Trophoblast cell (in vitro differentiated cells and primary cell): ENCODE results near the gene KRT84.

Experiments used
- DNase-seq, 2 donors: peaks; one replicate each; pipeline ENCODE4 v3.0.0-alpha.2; 2016
- H2AFZ ChIP-seq: 2 replicates; pipeline ENCODE4 v1.6.1; 2013; ENCODE audit warnings: low read length, moderate library complexity, mild to moderate bottlenecking; ENCODE audit not compliant: insufficient read depth, poor library complexity
- H2AK5ac ChIP-seq: 2 replicates; pipeline ENCODE4 v1.6.1; 2013; ENCODE audit warnings: mild to moderate bottlenecking, low read length
- H2BK120ac ChIP-seq: 2 replicates; pipeline ENCODE4 v1.6.1; 2013; ENCODE audit warnings: low read length, mild to moderate bottlenecking, moderate library complexity; ENCODE audit not compliant: insufficient read depth, poor library complexity
- H2BK12ac ChIP-seq: 2 replicates; pipeline ENCODE4 v1.6.1; 2013; ENCODE audit warnings: mild to moderate bottlenecking, low read length, moderate library complexity
- H2BK5ac ChIP-seq: 2 replicates; pipeline ENCODE4 v1.6.1; 2013; ENCODE audit warnings: low read length, low read depth, moderate library complexity, mild to moderate bottlenecking; ENCODE audit not compliant: poor library complexity
- H3K14ac ChIP-seq: 2 replicates; pipeline ENCODE4 v1.6.1; 2013; ENCODE audit warnings: mild to moderate bottlenecking, low read length
- H3K18ac ChIP-seq: 2 replicates; pipeline ENCODE4 v1.6.1; 2013; ENCODE audit warnings: mild to moderate bottlenecking, low read length
- H3K23ac ChIP-seq: 2 replicates; pipeline ENCODE4 v1.6.1; 2013; ENCODE audit warnings: low read length
- H3K27ac ChIP-seq: 2 replicates; pipeline ENCODE4 v1.5.1; 2013; ENCODE audit warnings: low read depth, mild to moderate bottlenecking, inconsistent platforms, low read length, moderate library complexity
- H3K27me3 ChIP-seq: 2 replicates; pipeline ENCODE4 v1.6.1; 2013; ENCODE audit warnings: inconsistent platforms, mild to moderate bottlenecking, low read length, moderate library complexity; ENCODE audit not compliant: insufficient read depth
- H3K36me3 ChIP-seq, 2 experiments: 1 replicate in 1 of 2; 2 replicates in 1 of 2; pipeline ENCODE4 v1.6.1; 2013; ENCODE audit warnings: low read length in 2 of 2, mild to moderate bottlenecking in 2 of 2, moderate library complexity in 1 of 2; ENCODE audit not compliant: insufficient read depth in 2 of 2, control insufficient read depth in 1 of 2
- H3K4ac ChIP-seq: 2 replicates; pipeline ENCODE4 v1.6.1; 2013; ENCODE audit warnings: low read depth, mild to moderate bottlenecking, low read length, moderate library complexity
- H3K4me1 ChIP-seq, 2 experiments: 1 replicate in 1 of 2; 2 replicates in 1 of 2; pipeline ENCODE4 v1.6.1; 2013; ENCODE audit warnings: low read length in 2 of 2, mild to moderate bottlenecking in 2 of 2, moderate library complexity in 1 of 2; ENCODE audit not compliant: insufficient read depth in 2 of 2, control insufficient read depth in 1 of 2
- H3K4me2 ChIP-seq: 2 replicates; pipeline ENCODE4 v1.6.1; 2013; ENCODE audit warnings: inconsistent platforms, mild to moderate bottlenecking, low read length, moderate library complexity
- H3K4me3 ChIP-seq: 2 replicates; pipeline ENCODE4 v1.5.1; 2013; ENCODE audit warnings: mild to moderate bottlenecking, low read depth, low read length, inconsistent platforms
- H3K79me1 ChIP-seq: one replicate; pipeline ENCODE4 v1.6.1; 2013; ENCODE audit warnings: low read length
- H3K79me2 ChIP-seq: 2 replicates; pipeline ENCODE4 v1.6.1; 2013; ENCODE audit warnings: low read length, mild to moderate bottlenecking; ENCODE audit not compliant: control insufficient read depth, insufficient read depth, poor library complexity
- H3K9ac ChIP-seq: 2 replicates; pipeline ENCODE4 v1.6.1; 2013; ENCODE audit warnings: mild to moderate bottlenecking, low read length
- H3K9me3 ChIP-seq: 2 replicates; pipeline ENCODE4 v1.6.1; 2013; ENCODE audit warnings: low read depth, mild to moderate bottlenecking, control low read depth, inconsistent platforms, low read length; ENCODE audit not compliant: insufficient read depth
- H4K12ac ChIP-seq: 2 replicates; pipeline ENCODE4 v1.6.1; 2013; ENCODE audit warnings: low read depth, mild to moderate bottlenecking, low read length, moderate library complexity
- H4K8ac ChIP-seq: 2 replicates; pipeline ENCODE4 v1.6.1; 2013; ENCODE audit warnings: low read depth, mild to moderate bottlenecking, low read length, moderate library complexity
- H4K91ac ChIP-seq: one replicate; pipeline ENCODE4 v1.6.1; 2013; ENCODE audit warnings: low read depth, mild to moderate bottlenecking, low read length, moderate library complexity
- WGBS: extraction: QIAGEN DNeasy Blood & Tissue Kit; methylation state at CpG from one replicate; pipeline ENCODE4 v1.1.7; 2013; ENCODE audit warnings: missing lambda C conversion rate; ENCODE audit not compliant: insufficient read length, insufficient coverage; ENCODE audit errors: extremely low coverage; 5-methylcytosine and 5-hydroxymethylcytosine counted together

The KRT84 gene

DNA sequence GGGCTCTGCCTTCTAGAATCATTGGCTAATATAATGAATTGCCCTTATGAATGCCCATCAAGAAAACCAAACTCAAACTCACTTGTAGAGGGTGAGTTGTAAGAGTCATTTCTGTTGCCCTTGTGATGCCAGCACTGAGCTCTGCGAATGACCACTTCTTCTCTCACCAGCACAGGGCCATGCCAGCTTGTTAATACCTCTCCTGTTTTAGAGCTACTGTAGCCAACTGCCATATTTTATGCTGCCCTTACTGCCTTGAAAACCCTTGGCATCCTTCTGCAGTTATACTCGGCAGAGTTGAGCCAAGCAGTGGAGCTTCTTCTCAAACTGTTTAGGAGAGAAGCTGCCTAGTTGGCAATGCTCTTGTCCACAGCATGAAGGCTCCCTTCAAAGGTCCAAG, 40.6 kb upstream of the KRT84 start:
- H3K36me3 ChIP-seq: no peaks in the 10 kb centered on the region
- H4K8ac ChIP-seq: no peak overlapping the region
- DNase-seq: no peak
- H3K9ac ChIP-seq: no peak overlapping the region
- H3K4ac ChIP-seq: no peak overlapping the region
- no peak overlapping the region for H3K18ac ChIP-seq
- H2BK120ac ChIP-seq: no peak overlapping the region
- H3K4me1 ChIP-seq: peaks cover 27 to 33% of the 10 kb centered on the region in 2 experiments
- H3K79me2 ChIP-seq: peaks cover 7% of the 10 kb centered on the region
- H3K14ac ChIP-seq: no peak overlapping the region
- WGBS: no CpG with 5 or more reads among the region's 2 CpGs
- no peak overlapping the region for H4K91ac ChIP-seq
- H2BK5ac ChIP-seq: no peak overlapping the region
- H3K4me2 ChIP-seq: no peak overlapping the region
- no peak overlapping the region for H2BK12ac ChIP-seq
- H3K4me3 ChIP-seq: no peak overlapping the region
- no peaks in the 10 kb centered on the region for H3K27me3 ChIP-seq
- H3K23ac ChIP-seq: no peak overlapping the region
- no peak overlapping the region for H2AK5ac ChIP-seq
- no peaks in the 10 kb centered on the region for H3K9me3 ChIP-seq
- no peak overlapping the region for H4K12ac ChIP-seq
- no peak overlapping the region for H2AFZ ChIP-seq
- H3K79me1 ChIP-seq: peaks cover 24% of the 10 kb centered on the region
- H3K27ac ChIP-seq: no peak overlapping the region

- no peaks in the 10 kb centered on the region for H3K27me3 ChIP-seq
- H3K9me3 ChIP-seq: no peaks in the 10 kb centered on the region
- no peak overlapping the region for H3K27ac ChIP-seq
- no peak overlapping the region for H3K18ac ChIP-seq
- peaks cover 7% of the 10 kb centered on the region for H3K79me2 ChIP-seq
- H4K12ac ChIP-seq: no peak overlapping the region
- no peak overlapping the region for H3K14ac ChIP-seq
- no CpG with 5 or more reads among the region's 5 CpGs for WGBS
- H2AFZ ChIP-seq: no peak overlapping the region
- H2BK5ac ChIP-seq: no peak overlapping the region
- H3K23ac ChIP-seq: no peak overlapping the region
- H3K4me1 ChIP-seq: peaks cover 27 to 33% of the 10 kb centered on the region in 2 experiments
- peaks cover 24% of the 10 kb centered on the region for H3K79me1 ChIP-seq
- H2BK120ac ChIP-seq: no peak overlapping the region
- no peak overlapping the region for H2AK5ac ChIP-seq
- H3K4me2 ChIP-seq: no peak overlapping the region
- no peak overlapping the region for H4K91ac ChIP-seq
- H3K4me3 ChIP-seq: no peak overlapping the region
- no peak overlapping the region for H4K8ac ChIP-seq
- H3K4ac ChIP-seq: no peak overlapping the region
- H3K9ac ChIP-seq: no peak overlapping the region
- H2BK12ac ChIP-seq: peak overlapping the region; percentile 3
- no peaks in the 10 kb centered on the region for H3K36me3 ChIP-seq
- no peak for DNase-seq
These were observed 40.0 kb upstream of the KRT84 start for GRCh38 chr12:52425466-52425865.

- peak overlapping the region; percentile 91 for H4K91ac ChIP-seq
- H3K36me3 ChIP-seq: no peaks in the 10 kb centered on the region
- no peak overlapping the region for H3K4ac ChIP-seq
- peak overlapping the region; percentile 22 for H3K18ac ChIP-seq
- H2BK120ac ChIP-seq: peak overlapping the region; percentile 74
- H3K23ac ChIP-seq: no peak overlapping the region
- no peak overlapping the region for H3K9ac ChIP-seq
- peaks cover 24% of the 10 kb centered on the region for H3K79me1 ChIP-seq
- no peak overlapping the region for H4K12ac ChIP-seq
- peak overlapping the region; percentile 4 for H2BK5ac ChIP-seq
- no peak overlapping the region for H3K4me3 ChIP-seq
- no peak overlapping the region for H3K4me2 ChIP-seq
- H3K4me1 ChIP-seq: peaks cover 30 to 33% of the 10 kb centered on the region in 2 experiments
- H3K9me3 ChIP-seq: no peaks in the 10 kb centered on the region
- H3K27ac ChIP-seq: peak overlapping the region; percentile 86
- H4K8ac ChIP-seq: no peak overlapping the region
- WGBS: no CpG with 5 or more reads among the region's 11 CpGs
- peak overlapping the region; percentile 44 for H2AK5ac ChIP-seq
- peaks cover 7% of the 10 kb centered on the region for H3K79me2 ChIP-seq
- peak overlapping the region; percentile 20 for H2BK12ac ChIP-seq
- H3K14ac ChIP-seq: peak overlapping the region; percentile 76
- no peaks in the 10 kb centered on the region for H3K27me3 ChIP-seq
- DNase-seq: peak in 1 of 2 donors; percentile 20
- H2AFZ ChIP-seq: no peak overlapping the region
These were observed 38.4 kb upstream of the KRT84 start for GRCh38 chr12:52423661-52424500.

DNA sequence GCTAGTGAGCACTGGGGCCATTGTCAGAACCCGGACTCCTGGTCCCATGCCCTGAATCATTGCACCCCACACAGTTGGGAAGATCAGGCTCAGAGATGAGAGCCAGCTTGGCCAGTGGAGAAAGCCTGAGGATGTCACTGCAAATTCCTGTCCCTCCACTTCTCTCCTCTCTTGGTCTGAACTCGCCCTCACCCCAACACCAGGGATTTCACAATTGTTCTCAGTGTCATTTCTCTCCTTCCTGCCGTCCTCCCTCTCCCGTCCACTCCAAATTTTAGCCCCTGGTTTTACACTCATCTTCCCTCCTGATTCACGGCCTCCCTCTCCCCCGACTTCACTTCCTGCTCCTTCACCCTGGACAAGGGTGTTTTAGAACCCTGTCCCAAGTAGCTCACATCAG, 37.6 kb upstream of the KRT84 start:
- Histone ChIP-seq H3K4ac (peak overlapping the region; percentile 65), H3K9ac (no peak overlapping the region), H3K36me3 (no peaks in the 10 kb centered on the region), H3K27ac (peak overlapping the region; percentile 86), H2BK12ac (peak overlapping the region; percentile 33), H3K9me3 (no peaks in the 10 kb centered on the region), H2AFZ (peak overlapping the region; percentile 70), H3K27me3 (no peaks in the 10 kb centered on the region), H3K23ac (no peak overlapping the region), H3K79me1 (peaks cover 24% of the 10 kb centered on the region), H2BK120ac (peak overlapping the region; percentile 74), H3K4me2 (no peak overlapping the region), H3K4me3 (no peak overlapping the region), H3K14ac (peak overlapping the region; percentile 66), H3K79me2 (peaks cover 7% of the 10 kb centered on the region), H2AK5ac (peak overlapping the region; percentile 64), H3K18ac (peak overlapping the region; percentile 54), H4K12ac (no peak overlapping the region), H3K4me1 (peaks cover 30 to 33% of the 10 kb centered on the region in 2 experiments), H4K91ac (peak overlapping the region; percentile 91), H2BK5ac (peak overlapping the region; percentile 71), H4K8ac (peak overlapping the region; percentile 61)
- DNase-seq: no peak
- no CpG with 5 or more reads among the region's 6 CpGs for WGBS
